Renal cortex interstitium (tissue), 11 donors: ENCODE data around the gene LENEP. TPM values are rescaled to one million over a fixed set of nuclear protein-coding genes. Genes with fewer than 3 reads are reported as not detected.
A peak's percentile ranks its signal among the peaks of the same experiment; 100 is the strongest.
"Not testable (repeated sequence)": the region's sequence is repeated elsewhere in the genome, so short reads cannot be mapped to it uniquely, and the experiment has no call there.

ENCODE experiments used
- DNase-seq, 11 donors: peaks; one replicate each; pipeline ENCODE4 v3.0.0-alpha.2; 2013; ENCODE audit warnings: low read depth in 9 of 11, low spot score in 4 of 11; ENCODE audit errors: extremely low read depth in 1 of 11
- polyA plus RNA-seq, 3 donors: library from polyadenylated mRNA; unstranded; fragments of 120-200 nt; gene quantifications; one replicate each; pipeline ENCODE4 v1.2.1, GENCODE V29; 2013; ENCODE audit not compliant: insufficient read length in 3 of 3

LENEP gene
- polyA plus RNA-seq, 3 donors, result 0.42 to 1.6 (median 0.53) TPM

DNA sequence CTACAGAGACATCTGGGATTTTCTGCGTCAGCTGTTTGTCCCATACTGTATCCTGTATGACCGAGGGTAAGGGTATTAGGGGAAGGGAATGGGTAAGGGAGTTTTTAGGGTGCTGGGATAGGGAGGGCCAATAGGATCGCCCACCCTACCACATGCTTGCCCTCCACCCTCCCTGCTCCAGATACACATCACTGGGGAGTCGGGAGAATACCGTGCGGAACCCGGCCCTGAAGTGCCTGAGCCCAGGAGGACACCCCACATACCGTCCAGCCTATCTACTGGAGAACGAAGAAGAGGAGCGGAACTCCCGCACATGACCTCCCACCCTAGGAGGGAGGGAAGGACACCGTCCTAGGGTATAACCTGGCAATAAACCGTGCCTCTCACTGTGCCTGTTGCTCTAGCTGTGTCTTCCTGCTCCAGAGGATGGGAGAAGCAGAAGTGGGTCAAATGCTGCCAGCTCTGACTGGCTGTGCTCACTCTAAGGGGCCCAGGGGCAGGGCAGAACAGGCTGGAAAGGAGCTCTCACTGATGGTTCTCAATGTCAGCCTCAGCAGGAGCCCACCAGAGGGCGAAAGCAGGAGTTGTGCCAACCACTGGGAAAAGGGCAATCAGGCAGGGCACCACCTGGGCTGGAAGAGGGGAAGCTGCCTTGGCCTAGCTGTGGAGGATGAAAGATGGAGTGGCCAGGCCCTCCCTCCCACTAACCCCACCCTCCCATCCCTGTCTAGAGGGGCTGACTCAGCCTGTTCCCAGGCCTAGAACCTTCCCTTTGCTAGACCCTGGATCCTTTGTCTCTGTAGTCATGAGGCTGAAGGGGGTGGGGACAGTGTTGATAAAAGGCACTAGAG is 440 bp upstream of the LENEP start:
- DNase-seq, result no peak

DNA sequence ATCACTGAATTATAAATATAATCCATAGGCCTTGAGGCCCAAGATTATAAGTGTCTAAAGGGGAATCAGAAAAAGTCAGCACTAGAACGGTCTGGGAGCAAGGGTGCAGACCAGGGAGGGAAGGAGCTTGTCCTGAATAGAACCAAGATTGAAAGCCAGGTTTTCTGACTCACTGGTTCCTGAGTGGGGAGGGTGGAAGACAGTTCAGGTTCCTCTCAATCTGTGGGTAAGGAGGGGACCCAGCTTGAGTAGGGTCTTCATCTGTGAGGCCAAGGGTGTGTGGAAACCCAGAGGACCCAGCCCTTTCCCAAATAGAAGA is 842 bp downstream of the LENEP start:
- DNase-seq, result no peak

DNA sequence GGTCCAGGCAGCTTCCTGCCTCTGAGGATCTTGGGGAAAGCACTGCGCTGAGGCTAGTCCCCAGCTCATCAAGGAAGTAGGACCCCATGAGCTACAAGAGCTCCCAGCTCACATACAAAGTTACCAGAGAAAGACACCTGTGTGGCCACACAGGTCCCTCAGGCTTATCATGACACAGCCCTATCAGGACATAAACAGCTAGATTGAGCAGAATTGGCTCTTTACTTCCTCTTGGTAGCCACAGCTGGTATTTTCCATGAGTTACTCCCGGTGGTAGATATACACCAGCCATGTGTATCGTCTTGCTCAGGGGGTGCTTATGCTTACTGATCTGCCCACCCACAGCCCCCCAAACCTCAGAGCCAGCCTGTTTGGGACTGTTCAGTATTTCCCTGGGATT is 1.2 kb downstream of the LENEP start:
- DNase-seq, result no peak

DNA sequence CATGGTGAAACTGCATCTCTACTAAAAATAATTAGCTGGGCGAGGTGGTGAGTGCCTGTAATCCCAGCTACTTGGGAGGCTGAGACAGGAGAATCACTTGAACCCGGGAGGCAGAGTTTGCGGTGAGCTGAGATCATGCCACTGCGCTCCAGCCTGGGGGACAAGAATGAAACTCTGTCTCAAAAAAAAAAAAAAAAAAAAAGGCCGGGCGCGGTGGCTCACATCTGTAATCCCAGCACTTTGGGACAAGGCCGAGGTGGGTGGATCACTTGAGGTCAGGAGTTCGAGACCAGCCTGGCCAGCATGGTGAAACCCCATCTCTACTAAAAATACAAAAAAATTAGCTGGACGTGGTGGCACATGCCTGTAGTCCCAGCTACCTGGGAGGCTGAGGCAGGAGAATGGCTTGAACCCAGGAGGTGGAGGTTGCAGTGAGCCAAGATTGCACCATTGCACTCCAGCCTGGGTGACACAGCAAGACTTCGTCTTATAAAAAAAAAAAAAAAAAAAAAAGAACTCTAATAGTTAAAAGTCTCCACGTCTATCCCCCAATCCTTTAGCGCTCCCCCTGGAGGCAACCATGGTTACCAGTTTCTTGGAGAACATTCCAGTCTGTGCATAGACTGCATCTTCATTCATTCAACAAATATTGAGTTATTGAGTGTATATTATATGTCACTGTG is 2.1 kb downstream of the LENEP start:
- DNase-seq, result not testable (repeated sequence)

- no peak for DNase-seq
These were observed 3.7 kb downstream of the LENEP start for GRCh38 chr1:154996966-154997701.

- DNase-seq, result no peak
These were observed 4.9 kb downstream of the LENEP start for GRCh38 chr1:154998201-154998780.

DNA sequence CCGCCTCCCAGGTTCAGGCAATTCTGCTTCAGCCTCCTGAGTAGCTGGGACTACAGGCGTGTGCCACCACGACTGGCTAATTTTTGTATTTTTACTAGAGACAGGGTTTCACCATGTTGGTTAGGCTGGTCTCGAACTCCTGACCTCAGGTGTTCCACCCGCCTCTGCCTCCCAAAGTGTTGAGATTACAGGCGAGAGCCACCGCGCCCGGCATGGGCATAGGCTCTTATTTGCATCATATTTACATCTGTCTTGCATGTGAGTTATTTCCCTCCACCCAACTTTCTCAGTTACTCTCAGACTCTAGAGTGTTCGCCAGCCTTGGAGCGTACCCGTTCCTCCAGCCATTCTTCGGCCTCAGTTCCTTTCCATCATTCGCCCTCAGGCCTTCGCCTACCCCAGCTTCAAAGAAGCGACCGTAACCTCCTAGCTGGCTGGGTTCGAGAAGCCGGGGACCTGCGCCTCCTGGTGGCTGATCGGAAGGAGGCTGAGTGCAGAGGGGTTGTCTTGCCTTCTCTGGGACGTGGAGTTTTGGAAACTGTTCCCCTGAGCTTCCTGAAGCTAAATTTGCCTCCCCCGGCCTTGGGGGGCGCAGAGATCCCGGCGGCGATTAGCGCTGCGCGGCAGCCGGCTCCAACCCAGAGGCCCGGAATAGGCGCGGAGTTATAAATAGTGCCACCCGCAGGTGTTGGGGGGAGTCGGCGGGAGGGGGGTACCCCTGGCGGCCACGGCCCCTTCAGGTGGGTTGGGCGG is 5.6 kb downstream of the LENEP start:
- DNase-seq, result peak in 2 of 11 donors; percentile 57 to 68

DNA sequence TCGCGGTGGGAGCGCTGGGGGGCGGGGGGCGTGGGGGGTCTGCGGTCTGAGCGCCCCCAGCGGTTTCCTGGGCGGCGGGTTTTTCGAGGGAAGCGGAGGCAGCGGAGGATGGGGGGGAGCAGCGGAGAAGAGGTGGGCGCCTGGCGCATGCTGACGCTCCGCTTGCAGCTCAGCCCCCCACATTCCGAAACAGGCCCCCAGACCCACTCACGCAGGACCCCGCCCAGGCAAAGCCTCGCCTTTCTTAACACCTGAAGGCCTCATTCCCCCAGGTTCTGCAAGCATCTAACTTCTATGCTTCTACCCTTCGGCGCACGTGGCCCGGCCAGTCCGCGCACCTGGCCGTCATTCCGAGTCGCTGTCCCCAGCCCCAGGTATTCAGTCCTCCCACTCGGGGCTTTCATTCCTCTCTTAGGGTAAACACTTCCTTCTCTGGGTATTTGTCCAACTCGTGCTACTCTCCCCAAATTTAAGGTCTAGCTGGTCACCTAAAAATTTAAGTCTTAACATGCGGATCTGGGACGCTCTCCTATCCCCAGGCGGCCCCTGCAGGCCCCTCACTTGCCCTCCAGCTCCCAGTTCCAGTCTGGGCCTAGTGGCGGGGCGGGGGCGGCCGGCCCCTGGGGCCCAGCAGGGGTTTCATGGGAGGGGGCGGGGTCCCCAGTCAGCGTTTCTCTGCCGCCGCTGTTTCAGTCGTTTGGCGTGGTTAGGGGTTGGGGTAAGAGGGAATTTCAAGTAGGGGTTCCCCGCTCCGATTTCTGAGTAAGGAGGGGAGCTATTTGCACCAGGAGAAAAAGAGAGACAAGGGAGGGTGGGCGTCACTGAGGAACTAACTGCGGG is 6.4 kb downstream of the LENEP start:
- DNase-seq, result peak in 1 of 11 donors; percentile 29

DNA sequence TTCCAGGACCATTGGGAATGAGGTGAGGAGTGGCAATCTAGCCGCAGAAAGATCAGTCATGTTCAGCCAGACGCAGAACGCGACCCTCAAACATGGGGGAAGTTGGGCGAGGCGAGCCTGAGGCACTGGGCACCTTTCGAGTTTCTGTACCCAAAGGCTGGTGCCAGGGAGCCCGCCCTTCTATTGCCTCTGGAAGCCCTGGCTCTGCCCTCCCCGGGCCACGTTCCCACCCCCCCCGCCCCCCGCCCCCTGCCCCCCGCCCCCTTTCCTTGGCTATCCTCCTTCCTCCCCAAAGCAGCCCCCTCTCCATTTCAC is 7.0 kb downstream of the LENEP start:
- DNase-seq, result no peak

DNA sequence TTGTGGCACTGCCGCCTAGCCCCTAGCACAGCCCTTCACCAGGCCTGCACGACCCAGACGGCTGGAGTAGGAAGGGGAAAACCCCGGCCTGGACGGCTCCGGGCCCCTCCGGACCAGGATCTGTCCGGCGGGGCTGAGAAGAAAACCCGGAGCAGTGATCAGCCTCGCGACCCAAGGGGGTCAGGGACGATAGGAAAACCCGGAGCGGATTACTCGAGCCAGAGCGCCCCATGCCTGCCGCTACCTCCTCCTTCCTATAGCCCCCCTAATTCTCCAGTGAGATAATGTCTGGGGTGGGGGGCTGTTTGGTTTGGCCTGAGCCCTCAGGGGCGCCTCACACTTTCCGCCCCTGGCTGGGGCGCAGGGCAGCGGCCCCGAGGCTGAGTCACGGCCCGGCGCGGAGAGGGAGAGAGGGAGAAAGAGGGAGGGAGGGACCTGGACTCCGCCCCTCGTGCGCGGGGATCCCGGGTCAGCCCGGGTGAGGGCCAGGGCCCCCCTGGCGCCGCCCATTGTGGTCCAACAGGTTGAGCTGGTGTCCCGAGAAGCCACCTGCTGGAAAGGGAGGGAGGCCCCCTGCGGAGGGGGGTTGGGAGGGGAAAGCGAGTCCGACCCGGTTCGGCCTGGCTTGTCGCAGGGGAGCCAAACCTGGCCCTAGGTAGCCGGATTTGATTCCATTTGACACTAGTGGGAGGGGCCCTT is 7.5 kb downstream of the LENEP start:
- DNase-seq, result peak in 10 of 11 donors; percentile 86 to 95 (median 89)

GRCh38 chr1:155001425-155001674 is 8.0 kb downstream of the LENEP start:
- DNase-seq, result no peak

GRCh38 chr1:155001675-155002463 is 8.5 kb downstream of the LENEP start:
- DNase-seq, result peak; percentile 94 to 99 (median 98)

DNA sequence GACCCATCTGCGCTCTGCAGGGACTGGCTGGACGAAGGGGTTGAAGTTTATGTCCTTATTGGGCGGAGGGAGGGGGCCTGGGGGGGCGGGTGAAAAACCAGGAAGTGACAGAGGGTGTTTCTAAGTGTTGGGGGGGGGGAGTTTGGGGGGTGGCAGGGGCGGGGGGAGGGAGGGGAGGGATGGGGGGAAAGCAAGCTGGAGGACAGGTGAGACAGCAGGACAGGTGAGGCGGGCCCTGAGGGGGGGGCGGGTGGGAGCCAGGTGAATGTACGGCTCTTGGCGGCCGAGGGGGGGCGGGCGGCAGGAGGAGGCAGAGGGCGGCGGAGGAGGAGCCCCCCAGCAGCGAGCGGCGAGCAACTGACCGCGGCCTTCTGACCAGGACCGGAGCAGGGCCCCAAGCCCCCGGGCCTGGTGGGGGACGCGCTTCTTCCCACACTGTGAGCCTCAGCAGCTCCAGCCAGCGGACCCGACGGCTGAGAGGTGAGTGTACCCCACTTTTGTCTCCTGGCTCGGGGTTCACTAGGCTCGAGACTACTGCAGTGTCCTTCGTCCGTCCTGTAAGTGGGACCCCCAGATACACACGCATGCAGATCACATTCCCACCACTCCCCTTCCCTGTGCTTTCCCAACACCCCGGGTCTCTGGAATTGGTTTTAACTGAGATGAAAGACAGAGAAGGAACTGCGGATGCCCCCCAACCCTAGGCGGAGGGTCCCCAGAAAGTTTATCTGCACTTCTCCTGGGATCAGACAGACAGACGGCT is 9.3 kb downstream of the LENEP start, which contains the start of gene ZBTB7B:
TSS of gene ZBTB7B (plus strand) at position 339 of the 763 bp plus-strand sequence. CDS start 11,859 bp downstream, outside the sequence.
- no peak for DNase-seq

DNA sequence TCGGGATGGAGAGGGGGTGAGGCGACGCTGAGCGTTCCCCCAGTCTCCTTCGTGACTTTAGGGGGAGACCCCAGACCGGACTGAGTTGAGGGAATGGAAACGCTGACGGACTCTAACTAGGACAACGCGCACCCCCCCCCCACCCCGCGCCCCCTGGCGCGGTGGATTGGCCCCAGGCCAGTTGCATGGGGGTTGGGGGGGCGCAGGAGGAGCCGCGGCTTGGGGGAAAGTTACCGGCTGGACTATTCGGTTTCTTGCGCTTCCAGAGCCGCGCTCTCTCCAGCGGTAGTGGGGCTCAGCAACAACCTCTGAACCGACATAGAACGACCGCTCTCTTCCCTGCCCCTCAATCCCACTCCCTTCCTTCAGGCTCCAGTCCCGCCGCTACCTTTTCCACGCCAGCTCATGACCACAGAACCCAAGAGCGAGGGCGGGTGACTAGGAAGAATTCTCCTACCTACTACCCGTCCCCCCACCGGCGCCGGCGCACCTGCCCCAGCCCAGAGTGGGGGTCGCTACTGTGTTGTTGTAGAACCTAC is 9.9 kb downstream of the LENEP start:
- DNase-seq, result peak in 1 of 11 donors; percentile 18

GRCh38 chr1:155003766-155004351 is 10.5 kb downstream of the LENEP start:
- DNase-seq, result peak in 1 of 11 donors; percentile 33
